RWPE2 (cell line): ENCODE results near the gene CARD8.

Source experiments
- ATAC-seq: fragments of 200-7000 bp; cut with Tn5 transposase; 3 replicates; pipeline ENCODE4 v1.9.1; 2021; ENCODE audit warnings: low read depth
- DNase-seq: peaks from one replicate; pipeline ENCODE4 v3.0.0-alpha.2; 2020; ENCODE audit warnings: low spot score
- H3K27ac ChIP-seq: fragments of 450-650 bp; 2 replicates; pipeline ENCODE4 v1.5.1; 2017; ENCODE audit warnings: mild to moderate bottlenecking; ENCODE audit not compliant: poor library complexity, severe bottlenecking
- H3K27me3 ChIP-seq: fragments of 250-450 bp; sonication (Bioruptor Pico); 2 replicates; pipeline ENCODE4 v1.5.1; 2021; ENCODE audit warnings: mild to moderate bottlenecking, moderate library complexity; ENCODE audit not compliant: insufficient read depth, poor library complexity, severe bottlenecking
- H3K36me3 ChIP-seq: fragments of 250-450 bp; sonication (Bioruptor Pico); 2 replicates; pipeline ENCODE4 v1.5.1; 2020; ENCODE audit warnings: low read depth, mild to moderate bottlenecking, moderate library complexity
- H3K4me1 ChIP-seq: fragments of 250-450 bp; sonication (Bioruptor Pico); 2 replicates; pipeline ENCODE4 v1.5.1; 2021; ENCODE audit warnings: mild to moderate bottlenecking, moderate library complexity; ENCODE audit not compliant: insufficient read depth, poor library complexity, severe bottlenecking
- H3K4me3 ChIP-seq: fragments of 250-450 bp; sonication (Bioruptor Pico); 2 replicates; pipeline ENCODE4 v1.5.1; 2021; ENCODE audit warnings: mild to moderate bottlenecking, moderate library complexity; ENCODE audit not compliant: severe bottlenecking
- H3K9me3 ChIP-seq: fragments of 250-450 bp; sonication (Bioruptor Pico); 2 replicates; pipeline ENCODE4 v1.5.1; 2021; ENCODE audit warnings: mild to moderate bottlenecking, moderate library complexity; ENCODE audit not compliant: severe bottlenecking
- CTCF ChIP-seq: fragments of 450-650 bp; IDR thresholded peaks from one replicate; pipeline ENCODE4 v1.5.1; 2017; ENCODE audit warnings: mild to moderate bottlenecking, moderate library complexity; ENCODE audit not compliant: poor library complexity, severe bottlenecking

The CARD8 gene

GRCh38 chr19:48252609-48253008, 3.1 kb downstream of the CARD8 start:
- no peak overlapping the region for H3K27ac ChIP-seq
- no peak for TF ChIP-seq CTCF
- H3K9me3 ChIP-seq: peaks cover 2% of the 10 kb centered on the region
- peaks cover 21% of the 10 kb centered on the region for H3K36me3 ChIP-seq
- ATAC-seq (no peak), DNase-seq (no peak)
- peaks cover 5% of the 10 kb centered on the region for H3K4me1 ChIP-seq
- no peak overlapping the region for H3K4me3 ChIP-seq
- no peaks in the 10 kb centered on the region for H3K27me3 ChIP-seq

GRCh38 chr19:48250290-48251025, 5.3 kb downstream of the CARD8 start:
- H3K4me3 ChIP-seq: no peak overlapping the region
- no peak for TF ChIP-seq CTCF
- peaks cover 5% of the 10 kb centered on the region for H3K4me1 ChIP-seq

GRCh38 chr19:48249502-48250014, 6.2 kb downstream of the CARD8 start:
- no peak for TF ChIP-seq CTCF
- no peak for ATAC-seq
- Histone ChIP-seq H3K9me3 (no peaks in the 10 kb centered on the region), H3K27ac (no peak overlapping the region), H3K36me3 (peaks cover 21% of the 10 kb centered on the region), H3K4me3 (no peak overlapping the region), H3K4me1 (peaks cover 4% of the 10 kb centered on the region), H3K27me3 (no peaks in the 10 kb centered on the region)
- no peak for DNase-seq

More at GRCh38 chr19:48250290-48251025, 5.3 kb downstream of the CARD8 start:
- Histone ChIP-seq H3K27ac (no peak overlapping the region), H3K9me3 (no peaks in the 10 kb centered on the region), H3K36me3 (peaks cover 21% of the 10 kb centered on the region), H3K27me3 (no peaks in the 10 kb centered on the region)
- ATAC-seq (no peak), DNase-seq (no peak)

GRCh38 chr19:48248081-48248833, 7.5 kb downstream of the CARD8 start:
- no peaks in the 10 kb centered on the region for H3K9me3 ChIP-seq
- H3K27ac ChIP-seq: no peak overlapping the region
- no peaks in the 10 kb centered on the region for H3K27me3 ChIP-seq
- H3K4me3 ChIP-seq: no peak overlapping the region
- TF ChIP-seq CTCF: no peak
- ATAC-seq (no peak), DNase-seq (no peak)
- peaks cover 5% of the 10 kb centered on the region for H3K4me1 ChIP-seq
- H3K36me3 ChIP-seq: peaks cover 18% of the 10 kb centered on the region
